Peyer's patch (tissue), 4 donors: ENCODE measurements around the gene C10orf71. TPM values are rescaled to one million over a fixed set of nuclear protein-coding genes. Genes with fewer than 3 reads are reported as not detected.
A peak's percentile ranks its signal among the peaks of the same experiment; 100 is the strongest.

Source experiments
- DNase-seq, 3 donors: peaks; one replicate each; pipeline ENCODE4 v3.0.0-alpha.2; 2017 to 2019
- H3K27ac ChIP-seq, 4 donors: fragments of 200-600 bp; sonication (generic); one replicate each; pipeline ENCODE4 v1.5.1; 2016 to 2019
- H3K27me3 ChIP-seq, 2 donors: fragments of 200-600 bp; sonication (generic); one replicate each; pipeline ENCODE4 v1.5.1; 2019
- H3K36me3 ChIP-seq, 3 donors: fragments of 200-600 bp; sonication (generic); one replicate each; pipeline ENCODE4 v1.5.1; 2016 to 2019
- H3K4me1 ChIP-seq, 4 donors: fragments of 200-600 bp; sonication (generic); one replicate each; pipeline ENCODE4 v1.5.1; 2016 to 2019
- H3K4me3 ChIP-seq, 4 donors: fragments of 200-600 bp; sonication (generic); 1 replicate in 3 of 4; 2 replicates in 1 of 4; pipeline ENCODE4 v1.5.1; 2016 to 2019; ENCODE audit warnings: mild to moderate bottlenecking in 1 of 4
- H3K9me3 ChIP-seq, 4 donors: fragments of 200-600 bp; sonication (generic); one replicate each; pipeline ENCODE4 v1.5.1; 2016 to 2019; ENCODE audit warnings: mild to moderate bottlenecking in 1 of 4
- CTCF ChIP-seq, 6 experiments: fragments of 450-650 bp in 4 of 6; fragments of 200-600 bp in 2 of 6; sonication (generic) in 1 of 6; IDR thresholded peaks; one replicate each; pipeline ENCODE4 v1.5.1; 2017 to 2019; ENCODE audit warnings: antibody characterized with exemption in 6 of 6, mild to moderate bottlenecking in 3 of 6, moderate library complexity in 1 of 6
- POLR2A ChIP-seq, 2 donors: fragments of 450-650 bp; IDR thresholded peaks; one replicate each; pipeline ENCODE4 v1.5.1; 2017; ENCODE audit warnings: antibody characterized with exemption in 2 of 2, mild to moderate bottlenecking in 2 of 2, moderate library complexity in 2 of 2
- total RNA-seq, 4 donors: library from RNA; depleted of rRNA; stranded (reverse); fragments of >200 nt; gene quantifications; one replicate each; pipeline ENCODE4 v1.1.0, GENCODE V29; 2016

The C10orf71 gene
- total RNA-seq, 4 donors from 2014 or later, result not detected

- H3K27ac ChIP-seq, result peak overlapping the region in 1 of 4 donors; percentile 75
- H3K4me1 ChIP-seq, result peaks cover 0 to 6% (median 0%) of the 10 kb centered on the region in 4 donors
- TF ChIP-seq POLR2A (IDR thresholded peaks at IDR 0.05), result no peak
- TF ChIP-seq CTCF (IDR thresholded peaks at IDR 0.05), result no peak
Observed at GRCh38 chr10:49300140-49300974, 1.4 kb downstream of the C10orf71 start.

GRCh38 chr10:49301302-49301701 is 2.3 kb downstream of the C10orf71 start:
- Histone ChIP-seq H3K36me3 (no peaks in the 10 kb centered on the region), H3K4me3 (no peak overlapping the region), H3K9me3 (no peaks in the 10 kb centered on the region), H3K27me3 (no peaks in the 10 kb centered on the region), H3K4me1 (peaks cover 0 to 6% (median 0%) of the 10 kb centered on the region in 4 donors), H3K27ac (no peak overlapping the region)
- DNase-seq, result no peak
- no peak for TF ChIP-seq CTCF (IDR thresholded peaks at IDR 0.05)
- no peak for TF ChIP-seq POLR2A (IDR thresholded peaks at IDR 0.05)

More at GRCh38 chr10:49300140-49300974, 1.4 kb downstream of the C10orf71 start:
- Histone ChIP-seq H3K9me3 (no peaks in the 10 kb centered on the region), H3K27me3 (no peaks in the 10 kb centered on the region), H3K36me3 (no peaks in the 10 kb centered on the region), H3K4me3 (no peak overlapping the region)
- DNase-seq, result peak in 1 of 3 donors; percentile 42

- peaks cover 0 to 6% (median 0%) of the 10 kb centered on the region in 4 donors for H3K4me1 ChIP-seq
- no peaks in the 10 kb centered on the region for H3K9me3 ChIP-seq
- TF ChIP-seq CTCF (IDR thresholded peaks at IDR 0.05) (no peak), POLR2A (IDR thresholded peaks at IDR 0.05) (no peak)
- H3K4me3 ChIP-seq, result no peak overlapping the region
- no peaks in the 10 kb centered on the region for H3K27me3 ChIP-seq
- no peaks in the 10 kb centered on the region for H3K36me3 ChIP-seq
- DNase-seq, result no peak
- H3K27ac ChIP-seq, result no peak overlapping the region
Observed at GRCh38 chr10:49302088-49302487, 3.1 kb downstream of the C10orf71 start.

- no peak overlapping the region for H3K27ac ChIP-seq
- no peaks in the 10 kb centered on the region for H3K36me3 ChIP-seq
- no peaks in the 10 kb centered on the region for H3K9me3 ChIP-seq
- no peaks in the 10 kb centered on the region for H3K4me1 ChIP-seq
- no peak for DNase-seq
- no peak overlapping the region for H3K4me3 ChIP-seq
- TF ChIP-seq CTCF (IDR thresholded peaks at IDR 0.05) (no peak), POLR2A (IDR thresholded peaks at IDR 0.05) (no peak)
- H3K27me3 ChIP-seq, result no peaks in the 10 kb centered on the region
Observed at GRCh38 chr10:49303711-49304110, 4.7 kb downstream of the C10orf71 start.

GRCh38 chr10:49304137-49304536 is 5.2 kb downstream of the C10orf71 start:
- H3K27ac ChIP-seq, result no peak overlapping the region
- H3K36me3 ChIP-seq, result no peaks in the 10 kb centered on the region
- H3K4me1 ChIP-seq, result no peaks in the 10 kb centered on the region
- H3K9me3 ChIP-seq, result no peaks in the 10 kb centered on the region
- TF ChIP-seq CTCF (IDR thresholded peaks at IDR 0.05) (no peak), POLR2A (IDR thresholded peaks at IDR 0.05) (no peak)
- no peak overlapping the region for H3K4me3 ChIP-seq
- no peaks in the 10 kb centered on the region for H3K27me3 ChIP-seq
- DNase-seq, result no peak
